IPS-18c (cell line): ENCODE measurements around the gene MRPS35.

Experiments
- H3K4me3 ChIP-seq: 2 replicates; pipeline ENCODE4 v1.7.0; 2013; ENCODE audit warnings: low read depth, mild to moderate bottlenecking, low read length, moderate library complexity; ENCODE audit not compliant: insufficient read depth
- H3K9me3 ChIP-seq: one replicate; pipeline ENCODE4 v1.6.1; 2013; ENCODE audit warnings: mild to moderate bottlenecking, low read length, moderate library complexity; ENCODE audit not compliant: control insufficient read depth, insufficient read depth

Gene MRPS35

DNA sequence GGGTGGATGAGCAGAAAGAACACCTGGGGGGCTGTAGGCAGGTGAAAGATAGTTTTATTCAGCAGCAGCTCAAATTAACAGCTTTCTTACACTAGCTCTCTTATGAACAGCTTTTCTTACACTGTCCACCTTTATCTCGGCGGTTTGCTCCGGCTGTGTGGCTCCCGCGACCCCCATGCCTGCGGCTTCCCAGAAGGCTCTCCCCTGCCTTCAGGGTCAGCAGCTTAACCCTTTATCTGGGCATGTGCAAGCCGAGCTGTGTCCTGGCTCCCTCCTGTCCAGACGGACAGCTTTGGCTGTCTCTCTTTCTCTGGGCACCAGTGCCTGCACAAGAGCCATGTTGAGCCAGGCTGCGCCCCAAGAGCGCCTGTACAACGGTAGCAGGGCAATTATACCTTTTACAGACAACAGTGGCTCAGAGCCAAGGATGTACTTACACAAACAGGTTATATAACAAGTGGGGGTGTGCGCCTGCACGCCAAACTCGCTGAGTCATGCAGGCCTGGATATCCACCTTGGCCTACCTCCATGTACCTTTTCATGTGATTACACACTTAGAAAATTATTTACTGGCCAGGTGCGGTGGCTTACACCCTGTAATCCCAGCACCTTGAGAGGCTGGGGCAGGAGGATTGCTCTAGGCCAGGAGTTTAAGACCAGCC, 40.9 kb downstream of the MRPS35 start:
- H3K4me3 ChIP-seq = no peak overlapping the region

GRCh38 chr12:27754795-27755194, 44.2 kb downstream of the MRPS35 start:
- no peak overlapping the region for H3K4me3 ChIP-seq
- no peaks in the 10 kb centered on the region for H3K9me3 ChIP-seq

More for the DNA sequence above, 40.9 kb downstream of the MRPS35 start:
- H3K9me3 ChIP-seq = no peaks in the 10 kb centered on the region

DNA sequence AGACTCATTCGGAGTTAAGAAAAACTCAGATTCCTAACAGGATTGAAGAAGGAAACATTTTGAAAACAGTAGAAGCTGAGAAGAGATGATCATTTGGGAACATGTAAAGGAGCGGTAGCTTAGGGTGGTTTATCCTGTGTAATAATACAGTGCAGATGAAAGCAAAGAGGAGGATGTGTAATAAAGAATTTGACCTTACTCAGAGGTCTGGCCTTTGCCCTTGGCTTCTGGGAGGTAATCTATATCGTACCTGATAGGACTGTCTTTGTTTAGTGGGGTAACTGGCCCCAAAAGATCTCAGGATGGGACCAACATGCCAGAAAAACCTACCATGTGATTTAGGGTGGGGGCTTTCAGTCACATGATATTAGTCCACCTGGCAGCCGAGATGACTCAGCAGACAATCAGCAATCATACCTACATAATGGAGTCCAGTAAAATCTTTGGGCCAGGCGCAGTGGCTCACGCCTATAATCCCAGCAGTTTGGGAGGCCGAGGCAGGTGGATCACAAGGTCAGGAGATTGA, 46.1 kb downstream of the MRPS35 start:
- H3K9me3 ChIP-seq = no peaks in the 10 kb centered on the region
- H3K4me3 ChIP-seq = no peak overlapping the region

- Histone ChIP-seq H3K4me3 (no peak overlapping the region), H3K9me3 (peaks cover 2% of the 10 kb centered on the region)
Observed at GRCh38 chr12:27762757-27763156, 52.1 kb downstream of the MRPS35 start.

GRCh38 chr12:27766587-27766986, 56.0 kb downstream of the MRPS35 start:
- Histone ChIP-seq H3K4me3 (no peak overlapping the region), H3K9me3 (peaks cover 2% of the 10 kb centered on the region)

DNA sequence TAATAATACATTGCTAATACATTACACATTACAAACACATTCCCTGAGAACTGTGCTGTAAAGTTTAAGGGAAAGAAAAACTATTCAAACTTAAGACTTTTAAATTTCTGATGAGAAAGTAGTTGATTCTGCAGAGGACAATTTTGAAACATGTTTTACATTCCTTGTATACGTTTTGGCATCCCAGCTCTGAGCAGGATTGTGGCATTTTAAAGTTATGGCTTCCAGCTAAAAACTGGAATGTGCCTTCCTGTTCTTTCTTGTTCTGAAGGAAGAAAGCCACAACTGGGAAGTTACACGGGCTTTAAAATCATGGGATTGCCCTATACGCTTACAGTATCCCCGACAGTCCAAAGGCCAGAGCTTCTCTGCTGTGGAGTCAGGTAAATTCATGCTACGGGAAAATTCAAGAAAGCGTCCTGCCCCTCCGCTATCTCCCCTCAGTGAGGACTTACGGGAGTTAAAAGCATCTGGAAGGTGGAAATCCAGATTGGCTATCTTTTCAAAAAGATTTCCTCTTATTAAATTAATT, 58.6 kb downstream of the MRPS35 start:
- Histone ChIP-seq H3K4me3 (no peak overlapping the region), H3K9me3 (peaks cover 2% of the 10 kb centered on the region)

GRCh38 chr12:27771481-27772327, 61.1 kb downstream of the MRPS35 start:
- Histone ChIP-seq H3K9me3 (no peaks in the 10 kb centered on the region), H3K4me3 (no peak overlapping the region)

DNA sequence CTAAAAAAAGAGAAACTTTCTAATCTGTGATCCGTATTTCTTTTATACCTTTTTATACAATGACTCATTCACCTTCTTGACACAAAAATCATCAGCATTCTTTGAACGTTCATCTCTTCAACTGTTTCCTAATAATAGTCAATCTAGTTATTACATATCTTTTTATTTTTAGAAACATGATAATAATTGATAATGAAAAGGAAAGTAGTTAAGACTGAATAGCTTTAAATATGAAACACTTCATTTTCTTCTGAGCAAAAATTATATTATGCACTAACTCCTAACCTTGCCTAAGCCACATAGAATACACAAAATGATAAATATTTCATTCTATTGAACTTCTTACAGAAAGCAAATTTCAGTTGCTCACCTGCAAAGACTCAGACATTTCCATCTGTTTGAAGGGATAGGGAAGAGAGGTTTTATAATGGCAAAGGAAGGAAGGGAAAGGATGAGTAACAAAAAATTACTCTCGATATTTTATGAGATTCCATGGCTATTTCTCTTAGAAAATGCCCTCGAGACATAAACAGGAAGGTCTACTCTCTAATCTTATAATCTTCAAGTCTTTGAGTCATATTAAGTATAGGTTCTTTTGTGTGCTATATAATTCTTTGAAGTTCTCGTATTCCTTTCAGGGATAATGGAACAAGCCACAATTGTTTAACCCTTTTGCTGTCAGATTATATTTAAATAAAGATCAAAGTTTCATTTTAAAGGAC, 61.9 kb downstream of the MRPS35 start:
- Histone ChIP-seq H3K4me3 (no peak overlapping the region), H3K9me3 (no peaks in the 10 kb centered on the region)

- H3K9me3 ChIP-seq = no peaks in the 10 kb centered on the region
- no peak overlapping the region for H3K4me3 ChIP-seq
Observed at GRCh38 chr12:27777141-27777540, 66.5 kb downstream of the MRPS35 start.

GRCh38 chr12:27778206-27778605, 67.6 kb downstream of the MRPS35 start:
- Histone ChIP-seq H3K9me3 (no peaks in the 10 kb centered on the region), H3K4me3 (no peak overlapping the region)

DNA sequence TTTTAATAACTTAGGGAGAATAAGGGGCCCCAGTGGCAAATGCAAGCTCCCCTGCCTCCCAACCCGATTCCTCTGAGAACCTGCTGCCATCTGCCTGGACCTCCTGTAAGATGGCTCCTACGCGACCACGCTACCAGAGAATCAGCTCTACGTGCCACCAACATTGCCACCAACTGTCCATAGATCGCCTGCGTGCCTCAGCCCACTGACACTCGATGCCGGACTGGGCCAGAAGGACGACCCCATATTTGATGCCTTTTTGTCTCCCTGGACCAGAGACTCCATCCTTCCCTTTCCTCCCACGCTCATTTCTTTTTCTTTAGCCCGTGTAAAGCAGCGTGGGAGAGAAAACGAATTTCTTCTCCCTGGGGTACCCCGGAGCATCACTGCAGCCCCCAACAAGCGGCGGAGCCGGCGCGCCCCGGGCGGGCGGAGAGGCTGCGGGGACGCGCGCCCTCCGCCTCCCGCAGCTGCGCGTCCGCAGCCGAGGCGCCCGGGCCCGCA, 68.8 kb downstream of the MRPS35 start:
- Histone ChIP-seq H3K4me3 (peak overlapping the region; percentile 52), H3K9me3 (no peaks in the 10 kb centered on the region)

GRCh38 chr12:27779920-27780611, 69.4 kb downstream of the MRPS35 start, which contains the start of the genes KLHL42 and MANSC4:
Gene KLHL42 (plus strand): TSS chr12:27780233. CDS start chr12:27780331, 98 bp downstream.
Gene MANSC4 (minus strand): TSS chr12:27780236. CDS start chr12:27771276, 8,960 bp downstream.
- Histone ChIP-seq H3K4me3 (peak within 1 kb of the TSS; percentile 52), H3K9me3 (no peaks in the 10 kb centered on the region)

DNA sequence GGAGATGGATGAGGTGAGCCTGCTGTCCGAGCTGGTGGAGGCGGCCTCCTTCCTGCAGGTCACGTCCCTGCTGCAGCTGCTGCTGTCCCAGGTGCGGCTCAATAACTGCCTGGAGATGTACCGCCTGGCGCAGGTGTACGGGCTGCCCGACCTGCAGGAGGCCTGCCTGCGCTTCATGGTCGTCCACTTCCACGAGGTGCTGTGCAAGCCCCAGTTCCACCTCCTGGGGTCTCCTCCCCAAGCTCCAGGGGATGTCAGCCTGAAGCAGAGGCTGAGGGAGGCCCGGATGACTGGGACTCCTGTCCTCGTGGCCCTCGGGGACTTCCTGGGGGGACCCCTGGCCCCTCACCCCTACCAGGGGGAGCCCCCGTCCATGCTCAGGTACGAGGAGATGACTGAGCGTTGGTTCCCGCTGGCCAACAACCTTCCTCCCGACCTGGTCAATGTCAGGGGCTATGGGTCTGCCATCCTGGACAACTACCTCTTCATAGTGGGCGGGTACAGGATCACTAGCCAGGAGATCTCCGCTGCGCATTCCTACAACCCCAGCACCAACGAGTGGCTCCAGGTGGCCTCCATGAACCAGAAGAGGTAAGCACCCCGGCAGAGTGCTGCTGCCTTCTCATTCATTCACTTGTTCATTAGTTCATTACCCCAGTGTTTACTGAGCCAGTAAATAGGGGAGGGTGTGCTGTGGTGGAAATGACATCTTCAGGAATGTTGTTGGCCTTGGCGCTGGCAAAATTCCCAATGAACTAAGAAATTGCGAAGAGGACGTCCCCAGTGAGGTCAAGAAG, 70.2 kb downstream of the MRPS35 start:
- Histone ChIP-seq H3K4me3 (peak overlapping the region; percentile 52), H3K9me3 (no peaks in the 10 kb centered on the region)

DNA sequence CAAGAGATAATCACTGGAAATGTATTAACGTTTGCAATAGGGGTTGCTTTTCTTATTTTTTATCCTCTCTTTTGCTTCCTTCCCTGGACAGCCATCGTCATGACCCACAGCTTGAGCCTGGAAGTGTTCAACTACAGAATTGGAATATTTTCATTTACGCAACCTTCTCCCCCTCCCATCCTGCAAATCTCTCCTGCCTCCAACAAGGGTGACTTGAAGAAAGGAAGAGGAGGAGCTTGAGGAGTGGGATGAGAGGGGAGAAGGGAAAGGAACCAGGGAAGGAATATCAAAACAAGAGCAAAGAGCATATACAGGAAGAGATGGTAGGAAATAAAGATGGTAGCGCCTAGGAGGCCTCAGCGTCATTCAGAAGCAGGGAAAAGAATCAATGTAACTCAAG, 71.0 kb downstream of the MRPS35 start:
- Histone ChIP-seq H3K4me3 (peak overlapping the region; percentile 52; the same call in 1 of the 2 replicates), H3K9me3 (no peaks in the 10 kb centered on the region)

DNA sequence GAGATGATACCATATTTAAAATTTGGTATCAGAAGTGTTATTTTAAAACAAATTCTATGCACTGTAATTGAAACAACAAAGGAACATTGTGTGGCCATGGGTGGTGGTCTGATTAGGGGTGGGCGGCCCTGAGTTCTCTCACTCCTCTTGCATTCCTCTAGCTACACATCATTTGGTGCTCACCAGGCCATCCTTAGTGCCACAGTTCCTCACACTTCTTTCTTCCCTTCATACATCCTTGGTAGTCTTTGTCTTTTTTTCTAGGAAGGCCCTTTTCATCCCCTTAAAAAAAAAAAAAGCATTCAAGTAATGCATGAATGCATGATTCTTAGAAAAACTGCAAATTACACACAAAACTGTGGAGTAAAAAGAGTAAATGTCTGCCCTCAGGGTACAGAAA, 71.8 kb downstream of the MRPS35 start:
- no peak overlapping the region for H3K4me3 ChIP-seq
- H3K9me3 ChIP-seq = no peaks in the 10 kb centered on the region
